ENCODE measurements around the gene IPO13.

DNA sequence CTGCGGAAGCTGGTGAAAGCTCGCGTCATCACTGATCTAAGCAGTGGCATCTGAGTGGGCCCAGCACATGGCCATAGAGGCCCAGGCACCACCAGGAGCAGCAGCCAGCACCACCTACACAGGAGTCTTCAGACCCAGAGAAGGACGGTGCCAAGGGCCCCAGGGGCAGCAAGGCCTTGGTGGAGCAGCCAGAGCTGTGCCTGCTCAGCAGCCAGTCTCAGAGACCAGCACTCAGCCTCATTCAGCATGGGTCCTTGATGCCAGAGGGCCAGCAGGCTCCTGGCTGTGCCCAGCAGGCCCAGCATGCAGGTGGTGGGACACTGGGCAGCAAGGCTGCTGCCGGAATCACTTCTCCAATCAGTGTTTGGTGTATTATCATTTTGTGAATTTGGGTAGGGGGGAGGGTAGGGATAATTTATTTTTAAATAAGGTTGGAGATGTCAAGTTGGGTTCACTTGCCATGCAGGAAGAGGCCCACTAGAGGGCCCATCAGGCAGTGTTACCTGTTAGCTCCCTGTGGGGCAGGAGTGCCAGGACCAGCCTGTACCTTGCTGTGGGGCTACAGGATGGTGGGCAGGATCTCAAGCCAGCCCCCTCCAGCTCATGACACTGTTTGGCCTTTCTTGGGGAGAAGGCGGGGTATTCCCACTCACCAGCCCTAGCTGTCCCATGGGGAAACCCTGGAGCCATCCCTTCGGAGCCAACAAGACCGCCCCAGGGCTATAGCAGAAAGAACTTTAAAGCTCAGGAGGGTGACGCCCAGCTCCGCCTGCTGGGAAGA, 16.4 kb upstream of the IPO13 start:
- TF ChIP-seq, protein P1, sequence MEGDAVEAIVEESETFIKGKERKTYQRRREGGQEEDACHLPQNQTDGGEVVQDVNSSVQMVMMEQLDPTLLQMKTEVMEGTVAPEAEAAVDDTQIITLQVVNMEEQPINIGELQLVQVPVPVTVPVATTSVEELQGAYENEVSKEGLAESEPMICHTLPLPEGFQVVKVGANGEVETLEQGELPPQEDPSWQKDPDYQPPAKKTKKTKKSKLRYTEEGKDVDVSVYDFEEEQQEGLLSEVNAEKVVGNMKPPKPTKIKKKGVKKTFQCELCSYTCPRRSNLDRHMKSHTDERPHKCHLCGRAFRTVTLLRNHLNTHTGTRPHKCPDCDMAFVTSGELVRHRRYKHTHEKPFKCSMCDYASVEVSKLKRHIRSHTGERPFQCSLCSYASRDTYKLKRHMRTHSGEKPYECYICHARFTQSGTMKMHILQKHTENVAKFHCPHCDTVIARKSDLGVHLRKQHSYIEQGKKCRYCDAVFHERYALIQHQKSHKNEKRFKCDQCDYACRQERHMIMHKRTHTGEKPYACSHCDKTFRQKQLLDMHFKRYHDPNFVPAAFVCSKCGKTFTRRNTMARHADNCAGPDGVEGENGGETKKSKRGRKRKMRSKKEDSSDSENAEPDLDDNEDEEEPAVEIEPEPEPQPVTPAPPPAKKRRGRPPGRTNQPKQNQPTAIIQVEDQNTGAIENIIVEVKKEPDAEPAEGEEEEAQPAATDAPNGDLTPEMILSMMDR (IDR thresholded peaks at IDR 0.05) = peak in 6 of 7 experiments; percentile 30 to 57 (median 46)
- no peak for TF ChIP-seq POLR2A (IDR thresholded peaks at IDR 0.05)
